Colonic mucosa (tissue), 4 donors: ENCODE measurements around the gene TTC36. TPM values are rescaled to one million over a fixed set of nuclear protein-coding genes. Genes with fewer than 3 reads are reported as not detected.
"Not testable (repeated sequence)": the region's sequence is repeated elsewhere in the genome, so short reads cannot be mapped to it uniquely, and the experiment has no call there.

Experiments used
- DNase-seq: peaks from one replicate; pipeline ENCODE4 v3.0.0-alpha.2; 2020
- H3K27ac ChIP-seq: fragments of 200-600 bp; one replicate; pipeline ENCODE4 v1.8.0; 2021
- H3K27me3 ChIP-seq: fragments of 200-600 bp; one replicate; pipeline ENCODE4 v1.8.0; 2021
- H3K36me3 ChIP-seq: fragments of 200-600 bp; one replicate; pipeline ENCODE4 v1.8.0; 2021
- H3K4me1 ChIP-seq: fragments of 200-600 bp; one replicate; pipeline ENCODE4 v1.8.0; 2021; ENCODE audit warnings: mild to moderate bottlenecking
- H3K4me3 ChIP-seq: fragments of 200-600 bp; one replicate; pipeline ENCODE4 v1.8.0; 2021
- H3K9ac ChIP-seq, 2 donors: one replicate each; pipeline ENCODE4 v1.7.0; 2013; ENCODE audit warnings: control low read depth in 2 of 2, low read depth in 2 of 2, low read length in 2 of 2
- H3K9me3 ChIP-seq: fragments of 200-600 bp; one replicate; pipeline ENCODE4 v1.8.0; 2021
- intact Hi-C: fragments of 100-400 bp; cut with DNase I; formaldehyde crosslinking; loops from one replicate; pipeline ENCODE4 v1.14.1; 2022
- total RNA-seq, 2 donors: library from RNA; stranded (reverse); fragmentation: NEBNext Ultra II Directional in 1 of 2; extraction: Animal tissue kit (Norgen Biotek cat#: 25700) in 1 of 2; gene quantifications; one replicate each; pipeline ENCODE4 v1.2.1, GENCODE V29; 2021
- TF ChIP-seq, protein P1 (sequence below): fragments of 200-600 bp; IDR thresholded peaks from one replicate; pipeline ENCODE4 v1.8.0; 2022; ENCODE audit warnings: antibody characterized with exemption, mild to moderate bottlenecking
- donor health status: healthy.
- donor health status: DM: no; HTN: no; CAD: no.
- donor health status: DM: no; HTN: no; CAD: no.

Gene TTC36
- total RNA-seq, 2 donors from 2014 or later: 0.35 to 0.66 TPM

- Histone ChIP-seq H3K27ac (peak overlapping the region; percentile 97), H3K27me3 (no peaks in the 10 kb centered on the region), H3K9me3 (no peaks in the 10 kb centered on the region), H3K36me3 (no peaks in the 10 kb centered on the region), H3K9ac (peak overlapping the region; percentile 99 to 100), H3K4me1 (peaks cover 13% of the 10 kb centered on the region), H3K4me3 (peak overlapping the region; percentile 96)
- TF ChIP-seq, protein P1, sequence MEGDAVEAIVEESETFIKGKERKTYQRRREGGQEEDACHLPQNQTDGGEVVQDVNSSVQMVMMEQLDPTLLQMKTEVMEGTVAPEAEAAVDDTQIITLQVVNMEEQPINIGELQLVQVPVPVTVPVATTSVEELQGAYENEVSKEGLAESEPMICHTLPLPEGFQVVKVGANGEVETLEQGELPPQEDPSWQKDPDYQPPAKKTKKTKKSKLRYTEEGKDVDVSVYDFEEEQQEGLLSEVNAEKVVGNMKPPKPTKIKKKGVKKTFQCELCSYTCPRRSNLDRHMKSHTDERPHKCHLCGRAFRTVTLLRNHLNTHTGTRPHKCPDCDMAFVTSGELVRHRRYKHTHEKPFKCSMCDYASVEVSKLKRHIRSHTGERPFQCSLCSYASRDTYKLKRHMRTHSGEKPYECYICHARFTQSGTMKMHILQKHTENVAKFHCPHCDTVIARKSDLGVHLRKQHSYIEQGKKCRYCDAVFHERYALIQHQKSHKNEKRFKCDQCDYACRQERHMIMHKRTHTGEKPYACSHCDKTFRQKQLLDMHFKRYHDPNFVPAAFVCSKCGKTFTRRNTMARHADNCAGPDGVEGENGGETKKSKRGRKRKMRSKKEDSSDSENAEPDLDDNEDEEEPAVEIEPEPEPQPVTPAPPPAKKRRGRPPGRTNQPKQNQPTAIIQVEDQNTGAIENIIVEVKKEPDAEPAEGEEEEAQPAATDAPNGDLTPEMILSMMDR: no peak
- DNase-seq: peak; percentile 29
- intact Hi-C loops: no loop called here
Measured at GRCh38 chr11:118572981-118573550, 45.8 kb downstream of the TTC36 start.

DNA sequence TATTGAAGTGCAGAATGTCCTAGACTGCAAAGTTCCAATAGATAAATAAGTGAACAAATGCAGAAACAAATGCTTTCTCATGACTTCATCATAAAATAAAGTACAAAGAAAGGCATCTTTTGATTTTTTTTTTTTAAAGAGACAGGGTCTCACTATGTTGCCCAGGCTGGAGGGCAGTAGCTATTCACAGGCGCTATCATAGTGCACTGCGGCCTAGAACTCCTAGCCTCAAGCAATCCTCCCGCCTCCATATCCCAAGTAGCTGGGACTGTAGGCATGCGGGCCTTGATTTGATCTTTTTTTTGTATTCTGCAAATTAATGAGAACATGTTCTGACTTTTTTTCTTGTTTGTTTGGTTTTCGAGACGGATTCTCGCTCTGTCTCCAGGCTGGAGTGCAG is 47.4 kb downstream of the TTC36 start:
- no peak overlapping the region for H3K4me3 ChIP-seq
- H3K9me3 ChIP-seq: no peaks in the 10 kb centered on the region
- H3K27ac ChIP-seq: no peak overlapping the region
- no peak for DNase-seq
- peaks cover 13% of the 10 kb centered on the region for H3K4me1 ChIP-seq
- no peaks in the 10 kb centered on the region for H3K36me3 ChIP-seq
- no peak overlapping the region for H3K9ac ChIP-seq
- no peaks in the 10 kb centered on the region for H3K27me3 ChIP-seq
- TF ChIP-seq, protein P1: no peak
- intact Hi-C loops: no loop called here

GRCh38 chr11:118577995-118578394 is 50.7 kb downstream of the TTC36 start:
- H3K36me3 ChIP-seq, DNase-seq, intact Hi-C loops, H3K9ac ChIP-seq, H3K27ac ChIP-seq, H3K4me3 ChIP-seq, H3K27me3 ChIP-seq, H3K9me3 ChIP-seq: not testable (repeated sequence)
- H3K4me1 ChIP-seq: peaks cover 13% of the 10 kb centered on the region

Other genes starting within 250 kb of the TTC36 start
- 1 to 10 TPM; 4.3 to 5.7 TPM for gene CD3E, start 222.7 kb upstream of the TTC36 start, total RNA-seq
- 1 to 10 TPM; 3.1 to 4.7 TPM for gene CD3D, start 184.8 kb upstream of the TTC36 start, total RNA-seq
- 1 to 10 TPM; 1.6 to 2.0 TPM for gene CD3G, start 183.1 kb upstream of the TTC36 start, total RNA-seq
- gene UBE4A, start 167.9 kb upstream of the TTC36 start, total RNA-seq: 10 to 100 TPM; 44.8 to 46.9 TPM
- 100 to 1,000 TPM; 282 to 380 TPM for gene ATP5MG, start 125.9 kb upstream of the TTC36 start, total RNA-seq
- 10 to 100 TPM; 33.8 to 45.1 TPM for gene KMT2A, start 91.0 kb upstream of the TTC36 start, total RNA-seq
- 1 to 10 TPM; 3.8 to 9.2 TPM for gene TMEM25, start 3.7 kb downstream of the TTC36 start, total RNA-seq
- gene IFT46, start 38.5 kb downstream of the TTC36 start, total RNA-seq: 1 to 10 TPM; 9.3 to 9.5 TPM
- gene ARCN1, start 44.9 kb downstream of the TTC36 start, total RNA-seq: 100 to 1,000 TPM; 151 to 171 TPM
- gene PHLDB1, start 80.1 kb downstream of the TTC36 start, total RNA-seq: 10 to 100 TPM; 60.1 to 88.6 TPM
- gene TREH, start 152.2 kb downstream of the TTC36 start, total RNA-seq: 1 to 10 TPM; 2.4 to 2.8 TPM